HepG2 (cell line): ENCODE data around the gene RGS13. TPM values are rescaled to one million over a fixed set of nuclear protein-coding genes. Genes with fewer than 3 reads are reported as not detected.

ENCODE experiments used
- ARHGAP35 ChIP-seq: sonication (generic); formaldehyde crosslinking; IDR thresholded peaks from 2 replicates; pipeline ENCODE4 v1.9.0; 2022; ENCODE audit warnings: mild to moderate bottlenecking, inconsistent platforms, moderate library complexity, missing genetic modification reagents, borderline replicate concordance
- ELF3 ChIP-seq: IDR thresholded peaks from 2 replicates; pipeline ENCODE4 v1.6.1; 2016; ENCODE audit warnings: missing genetic modification reagents, missing compliant biosample characterization
- EP300 ChIP-seq, 3 experiments: sonication (generic) in 1 of 3; formaldehyde crosslinking in 1 of 3; IDR thresholded peaks; 2 replicates each; pipeline versions ENCODE4 v1.5.1 to v1.6.1; 2011 to 2020; ENCODE audit warnings: low read depth in 2 of 3, low read length in 2 of 3, borderline replicate concordance in 1 of 3, improper control_type of control experiment in 1 of 3, mild to moderate bottlenecking in 1 of 3, missing genetic modification reagents in 1 of 3, moderate library complexity in 1 of 3
- FOXK1 ChIP-seq: sonication (generic); formaldehyde crosslinking; IDR thresholded peaks from 2 replicates; pipeline ENCODE4 v1.4.0; 2020; ENCODE audit warnings: low read depth, missing genetic modification reagents, borderline replicate concordance
- FOXP4 ChIP-seq: sonication (generic); formaldehyde crosslinking; IDR thresholded peaks from 2 replicates; pipeline ENCODE4 v1.4.0; 2020; ENCODE audit warnings: missing genetic modification reagents
- HDAC6 ChIP-seq: fragments of 200-600 bp; sonication (generic); IDR thresholded peaks from 2 replicates; pipeline ENCODE4 v1.7.0; 2017; ENCODE audit warnings: mild to moderate bottlenecking, antibody characterized with exemption, low read length, low read depth
- HOMEZ ChIP-seq: IDR thresholded peaks from 2 replicates; pipeline ENCODE4 v1.6.1; 2016; ENCODE audit warnings: low read depth
- ISL2 ChIP-seq: sonication (generic); formaldehyde crosslinking; IDR thresholded peaks from 2 replicates; pipeline ENCODE4 v1.5.0; 2020; ENCODE audit warnings: missing genetic modification reagents
- MIXL1 ChIP-seq: IDR thresholded peaks from 2 replicates; pipeline ENCODE4 v1.6.1; 2016
- NFIC ChIP-seq: IDR thresholded peaks from 2 replicates; pipeline ENCODE4 v1.6.1; 2012; ENCODE audit warnings: mild to moderate bottlenecking, low read length, inconsistent platforms
- NR2C2 ChIP-seq: sonication (generic); formaldehyde crosslinking; IDR thresholded peaks from 2 replicates; pipeline ENCODE4 v1.4.0; 2020; ENCODE audit warnings: missing genetic modification reagents, mild to moderate bottlenecking, moderate library complexity, borderline replicate concordance
- RBAK ChIP-seq: sonication (generic); formaldehyde crosslinking; IDR thresholded peaks from 2 replicates; pipeline ENCODE4 v1.5.1; 2020; ENCODE audit warnings: mild to moderate bottlenecking, missing genetic modification reagents
- ZFYVE20 ChIP-seq: sonication (generic); formaldehyde crosslinking; IDR thresholded peaks from 2 replicates; pipeline ENCODE4 v1.8.0; 2023; ENCODE audit warnings: low read depth, mild to moderate bottlenecking, moderate library complexity, missing genetic modification reagents, borderline replicate concordance
- ZNF24 ChIP-seq: fragments of 450-650 bp; IDR thresholded peaks from 2 replicates; pipeline ENCODE4 v1.6.1; 2017; ENCODE audit warnings: antibody characterized with exemption, mild to moderate bottlenecking
- ZNF792 ChIP-seq: IDR thresholded peaks from 2 replicates; pipeline ENCODE4 v1.6.1; 2016
- ZNF850 ChIP-seq: sonication (generic); formaldehyde crosslinking; conservative IDR thresholded peaks from 2 replicates; pipeline ENCODE4 v1.9.0; 2021; ENCODE audit warnings: mild to moderate bottlenecking, missing genetic modification reagents
- ZSCAN5A ChIP-seq: sonication (generic); formaldehyde crosslinking; IDR thresholded peaks from 2 replicates; pipeline ENCODE4 v1.8.0; 2022; ENCODE audit warnings: mild to moderate bottlenecking, missing genetic modification reagents, borderline replicate concordance
- polyA plus RNA-seq, 8 experiments: library from polyadenylated mRNA; depleted of rRNA in 3 of 8; stranded (reverse) in 7 of 8; unstranded in 1 of 8; fragments of >200 nt; fragmentation: Illumina TruSeq in 4 of 8; extraction: Trizol in 4 of 8; gene quantifications; 2 replicates each; pipeline versions ENCODE4 v1.2.1 to v1.2.3, GENCODE V29; 2011 to 2016; ENCODE audit warnings: low read depth in 4 of 8, missing spikeins in 1 of 8, mixed read lengths in 1 of 8; ENCODE audit not compliant: insufficient read depth in 1 of 8
- total RNA-seq, 5 experiments: library from RNA; depleted of rRNA; stranded (reverse); fragments of >200 nt; fragmentation: Illumina TruSeq; extraction: Trizol; gene quantifications; 2 replicates each; pipeline ENCODE4 v1.2.3, GENCODE V29; 2016; ENCODE audit warnings: low read depth in 1 of 5
- TF ChIP-seq, protein P1 (sequence below): sonication (generic); formaldehyde crosslinking; IDR thresholded peaks from 2 replicates; pipeline ENCODE4 v1.4.0; 2020; ENCODE audit warnings: missing genetic modification reagents, mild to moderate bottlenecking, borderline replicate concordance
- TF ChIP-seq, protein P2 (sequence below): sonication (generic); formaldehyde crosslinking; IDR thresholded peaks from 2 replicates; pipeline ENCODE4 v1.4.0; 2020; ENCODE audit warnings: mild to moderate bottlenecking, missing genetic modification reagents

The RGS13 gene
- total and polyA plus RNA-seq, 2 of the 13 experiments (the other 11 are each of a cell fraction or from before 2014, with no cell fraction given) = not detected

GRCh38 chr1:192698731-192699130, 62.8 kb downstream of the RGS13 start (continued):
- peak; percentile 50; the same call in 1 of the 2 replicates for TF ChIP-seq FOXP4 (CRISPR knock-in tag)
- TF ChIP-seq ELF3 (CRISPR knock-in tag) = 0 out of 2 replicates have a peak, but pooled peaks have one; percentile 30
- no peak for TF ChIP-seq ZNF850 (CRISPR knock-in tag)
- TF ChIP-seq ZFYVE20 = no peak
- TF ChIP-seq HDAC6 = no peak
- peak; percentile 48; the same call in 1 of the 2 replicates for TF ChIP-seq ISL2 (CRISPR knock-in tag)
- peak; percentile 38; the same call in 1 of the 2 replicates for TF ChIP-seq MIXL1 (CRISPR knock-in tag)
- TF ChIP-seq, protein P1, sequence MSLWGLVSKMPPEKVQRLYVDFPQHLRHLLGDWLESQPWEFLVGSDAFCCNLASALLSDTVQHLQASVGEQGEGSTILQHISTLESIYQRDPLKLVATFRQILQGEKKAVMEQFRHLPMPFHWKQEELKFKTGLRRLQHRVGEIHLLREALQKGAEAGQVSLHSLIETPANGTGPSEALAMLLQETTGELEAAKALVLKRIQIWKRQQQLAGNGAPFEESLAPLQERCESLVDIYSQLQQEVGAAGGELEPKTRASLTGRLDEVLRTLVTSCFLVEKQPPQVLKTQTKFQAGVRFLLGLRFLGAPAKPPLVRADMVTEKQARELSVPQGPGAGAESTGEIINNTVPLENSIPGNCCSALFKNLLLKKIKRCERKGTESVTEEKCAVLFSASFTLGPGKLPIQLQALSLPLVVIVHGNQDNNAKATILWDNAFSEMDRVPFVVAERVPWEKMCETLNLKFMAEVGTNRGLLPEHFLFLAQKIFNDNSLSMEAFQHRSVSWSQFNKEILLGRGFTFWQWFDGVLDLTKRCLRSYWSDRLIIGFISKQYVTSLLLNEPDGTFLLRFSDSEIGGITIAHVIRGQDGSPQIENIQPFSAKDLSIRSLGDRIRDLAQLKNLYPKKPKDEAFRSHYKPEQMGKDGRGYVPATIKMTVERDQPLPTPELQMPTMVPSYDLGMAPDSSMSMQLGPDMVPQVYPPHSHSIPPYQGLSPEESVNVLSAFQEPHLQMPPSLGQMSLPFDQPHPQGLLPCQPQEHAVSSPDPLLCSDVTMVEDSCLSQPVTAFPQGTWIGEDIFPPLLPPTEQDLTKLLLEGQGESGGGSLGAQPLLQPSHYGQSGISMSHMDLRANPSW (CRISPR knock-in tag) = no peak
- no peak; the same call in 1 of the 2 replicates for TF ChIP-seq ZSCAN5A (CRISPR knock-in tag)
- TF ChIP-seq RBAK (CRISPR knock-in tag) = no peak
- peak; percentile 73; the same call in 1 of the 2 replicates for TF ChIP-seq HOMEZ (CRISPR knock-in tag)
- peak; percentile 43; the same call in 1 of the 2 replicates for TF ChIP-seq NFIC
- 0 out of 2 replicates have a peak, but pooled peaks have one; percentile 23 for TF ChIP-seq FOXK1
- no peak for TF ChIP-seq ARHGAP35
- TF ChIP-seq NR2C2 (CRISPR knock-in tag) = no peak
- TF ChIP-seq ZNF792 = 0 out of 2 replicates have a peak, but pooled peaks have one; percentile 41
- peak; percentile 59 to 76; a peak in 3 of 4 replicates for TF ChIP-seq EP300 (IDR thresholded peaks at IDR 0.05; ENCODE audit: low read depth in 2 of 2, low read length in 2 of 2)
- peak; percentile 64; the same call in 1 of the 2 replicates for TF ChIP-seq EP300 (CRISPR knock-in tag; IDR thresholded peaks at IDR 0.05; ENCODE audit: borderline replicate concordance)
- TF ChIP-seq, protein P2, sequence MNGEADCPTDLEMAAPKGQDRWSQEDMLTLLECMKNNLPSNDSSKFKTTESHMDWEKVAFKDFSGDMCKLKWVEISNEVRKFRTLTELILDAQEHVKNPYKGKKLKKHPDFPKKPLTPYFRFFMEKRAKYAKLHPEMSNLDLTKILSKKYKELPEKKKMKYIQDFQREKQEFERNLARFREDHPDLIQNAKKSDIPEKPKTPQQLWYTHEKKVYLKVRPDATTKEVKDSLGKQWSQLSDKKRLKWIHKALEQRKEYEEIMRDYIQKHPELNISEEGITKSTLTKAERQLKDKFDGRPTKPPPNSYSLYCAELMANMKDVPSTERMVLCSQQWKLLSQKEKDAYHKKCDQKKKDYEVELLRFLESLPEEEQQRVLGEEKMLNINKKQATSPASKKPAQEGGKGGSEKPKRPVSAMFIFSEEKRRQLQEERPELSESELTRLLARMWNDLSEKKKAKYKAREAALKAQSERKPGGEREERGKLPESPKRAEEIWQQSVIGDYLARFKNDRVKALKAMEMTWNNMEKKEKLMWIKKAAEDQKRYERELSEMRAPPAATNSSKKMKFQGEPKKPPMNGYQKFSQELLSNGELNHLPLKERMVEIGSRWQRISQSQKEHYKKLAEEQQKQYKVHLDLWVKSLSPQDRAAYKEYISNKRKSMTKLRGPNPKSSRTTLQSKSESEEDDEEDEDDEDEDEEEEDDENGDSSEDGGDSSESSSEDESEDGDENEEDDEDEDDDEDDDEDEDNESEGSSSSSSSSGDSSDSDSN (CRISPR knock-in tag) = no peak
- TF ChIP-seq ZNF24 = no peak
